Measurements from ENCODE around the gene CCDC107.
"Not testable (repeated sequence)": the region's sequence is repeated elsewhere in the genome, so short reads cannot be mapped to it uniquely, and the experiment has no call there.

Gene CCDC107

DNA sequence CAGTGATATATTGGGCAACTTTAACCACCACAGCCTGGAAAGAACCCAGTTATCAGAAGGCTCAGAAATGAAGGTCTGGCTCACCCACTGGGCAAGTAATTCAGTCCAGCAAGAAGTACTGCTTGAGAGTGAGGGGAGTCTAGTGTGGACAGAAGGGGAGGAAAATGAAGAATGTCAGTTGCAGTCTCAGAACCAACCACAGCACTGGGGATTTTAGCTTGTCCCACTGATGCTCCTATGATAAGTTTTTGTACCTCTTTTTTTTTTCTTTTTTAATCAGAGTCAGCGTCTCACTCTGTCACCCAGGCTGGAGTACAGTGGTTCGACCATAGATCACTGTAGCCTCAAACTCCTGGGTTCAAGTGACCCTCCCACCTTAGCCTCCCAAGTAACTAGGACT lies 30.5 kb upstream of the CCDC107 start:
- DNase-seq (ENCODE audit: low read depth), result no peak
- H3K4me3 ChIP-seq (ENCODE audit: control insufficient read depth, low read depth, low read length), result no peak overlapping the region
- TF ChIP-seq, protein P1, sequence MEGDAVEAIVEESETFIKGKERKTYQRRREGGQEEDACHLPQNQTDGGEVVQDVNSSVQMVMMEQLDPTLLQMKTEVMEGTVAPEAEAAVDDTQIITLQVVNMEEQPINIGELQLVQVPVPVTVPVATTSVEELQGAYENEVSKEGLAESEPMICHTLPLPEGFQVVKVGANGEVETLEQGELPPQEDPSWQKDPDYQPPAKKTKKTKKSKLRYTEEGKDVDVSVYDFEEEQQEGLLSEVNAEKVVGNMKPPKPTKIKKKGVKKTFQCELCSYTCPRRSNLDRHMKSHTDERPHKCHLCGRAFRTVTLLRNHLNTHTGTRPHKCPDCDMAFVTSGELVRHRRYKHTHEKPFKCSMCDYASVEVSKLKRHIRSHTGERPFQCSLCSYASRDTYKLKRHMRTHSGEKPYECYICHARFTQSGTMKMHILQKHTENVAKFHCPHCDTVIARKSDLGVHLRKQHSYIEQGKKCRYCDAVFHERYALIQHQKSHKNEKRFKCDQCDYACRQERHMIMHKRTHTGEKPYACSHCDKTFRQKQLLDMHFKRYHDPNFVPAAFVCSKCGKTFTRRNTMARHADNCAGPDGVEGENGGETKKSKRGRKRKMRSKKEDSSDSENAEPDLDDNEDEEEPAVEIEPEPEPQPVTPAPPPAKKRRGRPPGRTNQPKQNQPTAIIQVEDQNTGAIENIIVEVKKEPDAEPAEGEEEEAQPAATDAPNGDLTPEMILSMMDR (conservative IDR thresholded peaks at IDR 0.05; ENCODE audit: control insufficient read depth, insufficient read depth, low read depth, low read length), result no peak

GRCh38 chr9:35628389-35628991 lies 29.6 kb upstream of the CCDC107 start:
- no peak for DNase-seq (ENCODE audit: low read depth)
- TF ChIP-seq, protein P1 (conservative IDR thresholded peaks at IDR 0.05; ENCODE audit: control insufficient read depth, insufficient read depth, low read depth, low read length), result no peak
- no peak overlapping the region for H3K4me3 ChIP-seq (ENCODE audit: control insufficient read depth, low read depth, low read length)

DNA sequence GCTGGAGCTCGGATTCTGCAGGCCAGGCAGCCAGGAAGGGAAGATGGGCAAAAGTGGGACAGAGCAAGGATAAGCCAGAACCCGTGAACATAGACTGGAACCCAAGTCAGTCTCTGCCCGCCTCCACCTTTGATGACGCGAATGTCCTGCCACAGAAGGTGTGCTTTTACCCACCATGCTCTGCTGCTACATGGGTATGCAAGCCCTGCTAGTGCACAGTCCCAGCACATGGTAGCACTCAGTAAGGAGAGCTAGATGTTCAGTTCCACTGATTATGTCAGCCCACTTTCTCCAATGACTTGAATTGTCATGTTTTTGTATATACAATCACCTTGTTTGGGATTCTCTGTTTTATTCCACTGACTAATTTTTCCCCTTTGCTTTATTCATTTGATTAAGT lies 28.5 kb upstream of the CCDC107 start:
- TF ChIP-seq, protein P1 (conservative IDR thresholded peaks at IDR 0.05; ENCODE audit: control insufficient read depth, insufficient read depth, low read depth, low read length), result no peak
- no peak overlapping the region for H3K4me3 ChIP-seq (ENCODE audit: control insufficient read depth, low read depth, low read length)
- DNase-seq (ENCODE audit: low read depth), result no peak

GRCh38 chr9:35635730-35636129 lies 22.4 kb upstream of the CCDC107 start:
- H3K4me3 ChIP-seq (ENCODE audit: control insufficient read depth, low read depth, low read length), result no peak overlapping the region
- no peak for DNase-seq (ENCODE audit: low read depth)
- TF ChIP-seq, protein P1 (conservative IDR thresholded peaks at IDR 0.05; ENCODE audit: control insufficient read depth, insufficient read depth, low read depth, low read length), result no peak

DNA sequence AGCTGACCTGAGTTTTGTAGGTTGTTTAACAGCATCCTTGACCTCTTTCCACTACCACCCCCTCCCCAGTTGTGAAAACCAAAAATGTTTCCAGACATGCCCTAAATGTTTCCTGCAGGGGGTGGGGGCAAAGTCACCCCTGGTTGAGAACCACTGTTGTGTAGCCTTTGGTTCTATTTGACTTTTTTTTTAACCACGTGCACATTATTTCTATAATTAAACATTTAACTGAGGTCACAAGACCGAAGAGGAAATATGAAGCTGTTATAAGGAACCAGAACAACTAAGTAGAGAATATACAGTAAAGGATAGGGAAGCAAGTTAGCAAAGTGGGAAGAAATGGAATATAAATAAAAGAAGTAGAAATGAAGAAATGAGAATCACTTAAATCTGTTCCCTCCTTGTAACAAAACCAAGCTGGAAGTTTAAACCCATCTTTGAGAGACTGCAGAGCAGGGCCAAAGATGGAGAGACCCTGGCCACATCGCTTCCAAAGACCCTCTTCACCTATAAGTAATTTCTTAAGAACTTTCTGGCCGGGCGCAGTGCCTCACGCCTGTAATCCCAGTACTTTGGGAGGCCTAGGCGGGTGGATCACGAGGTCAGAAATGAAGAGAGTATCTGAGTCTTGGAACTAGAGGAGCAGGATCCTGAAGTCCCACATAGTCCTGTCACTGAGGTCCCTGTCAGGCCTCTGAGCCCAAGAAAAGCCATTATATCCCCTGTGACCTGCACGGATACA lies 21.8 kb upstream of the CCDC107 start:
- TF ChIP-seq, protein P1 (conservative IDR thresholded peaks at IDR 0.05; ENCODE audit: control insufficient read depth, insufficient read depth, low read depth, low read length), result no peak
- DNase-seq (ENCODE audit: low read depth), result no peak
- no peak overlapping the region for H3K4me3 ChIP-seq (ENCODE audit: control insufficient read depth, low read depth, low read length)

DNA sequence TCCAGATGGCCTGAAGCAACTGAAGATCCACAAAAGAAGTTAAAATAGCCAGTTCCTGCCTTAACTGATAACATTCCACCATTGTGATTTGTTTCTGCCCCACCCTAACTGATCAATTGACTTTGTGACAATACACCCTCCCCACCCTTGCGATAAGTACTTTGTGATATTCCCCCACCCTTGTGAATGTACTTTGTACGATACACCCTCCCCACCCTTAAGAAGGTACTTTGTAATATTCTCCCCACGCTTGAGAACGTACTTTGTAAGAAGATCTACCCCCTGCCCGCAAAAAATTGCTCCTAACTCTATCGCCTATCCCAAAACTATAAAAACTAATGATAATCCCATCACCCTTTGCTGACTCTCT lies 21.2 kb upstream of the CCDC107 start:
- H3K4me3 ChIP-seq (ENCODE audit: control insufficient read depth, low read depth, low read length); DNase-seq (ENCODE audit: low read depth): not testable (repeated sequence)

- not testable (repeated sequence) for DNase-seq (ENCODE audit: low read depth); H3K4me3 ChIP-seq (ENCODE audit: control insufficient read depth, low read depth, low read length)
Measured at GRCh38 chr9:35637427-35637955, 20.6 kb upstream of the CCDC107 start.

DNA sequence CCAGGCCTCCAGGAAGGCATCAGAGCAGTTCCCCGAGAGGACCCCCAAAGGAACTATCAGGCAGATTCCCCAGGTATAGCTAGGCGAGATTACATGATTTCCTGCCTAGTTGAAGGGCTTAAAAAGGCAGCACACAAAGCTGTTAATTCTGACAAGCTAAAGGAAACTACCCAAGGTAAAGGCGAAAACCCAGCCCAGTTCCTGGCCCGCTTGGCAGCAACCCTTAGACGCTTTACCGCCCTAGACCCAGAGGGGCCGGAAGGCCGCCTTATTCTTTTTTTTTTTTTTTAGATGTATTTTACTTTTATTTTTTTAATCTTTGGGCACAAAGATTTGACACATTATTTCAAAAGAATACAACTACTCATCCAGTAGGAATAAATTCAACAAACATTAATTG lies 19.3 kb upstream of the CCDC107 start:
- not testable (repeated sequence) for H3K4me3 ChIP-seq (ENCODE audit: control insufficient read depth, low read depth, low read length); DNase-seq (ENCODE audit: low read depth)

- not testable (repeated sequence) for DNase-seq (ENCODE audit: low read depth); H3K4me3 ChIP-seq (ENCODE audit: control insufficient read depth, low read depth, low read length)
Measured at GRCh38 chr9:35639225-35639624, 18.9 kb upstream of the CCDC107 start.
